Activated CD8-positive, alpha-beta memory T cell treated with anti-CD3 and anti-CD28 coated beads, Interleukin-2, amount 10 ng/mL, durations not matched to agents 7 days and 5 days (primary cell): ENCODE measurements around the gene OTUD1. TPM values are rescaled to one million over a fixed set of nuclear protein-coding genes. Genes with fewer than 3 reads are reported as not detected.

Source experiments
- ATAC-seq: fragments of 150-1000 bp; cut with Tn5 transposase; one replicate; pipeline ENCODE4 v1.10.0; 2021; ENCODE audit warnings: moderate library complexity
- CTCF ChIA-PET: fragments of 350-600 bp; sonication (Branson Sonifier 250); formaldehyde crosslinking; loops from one replicate; lab custom pipeline; 2021; ENCODE audit warnings: antibody characterized with exemption; lab: Charles Lee
- DNase-seq: peaks from one replicate; pipeline ENCODE4 v3.0.0-alpha.2; 2020
- H3K27ac Mint-ChIP-seq: one replicate; pipeline ENCODE4 v1.8.0; 2021; ENCODE audit warnings: mild to moderate bottlenecking, mixed read lengths
- H3K27me3 Mint-ChIP-seq: one replicate; pipeline ENCODE4 v1.8.0; 2021; ENCODE audit warnings: mixed read lengths
- H3K36me3 Mint-ChIP-seq: one replicate; pipeline ENCODE4 v1.8.0; 2021; ENCODE audit warnings: mild to moderate bottlenecking, mixed read lengths
- H3K4me1 Mint-ChIP-seq: one replicate; pipeline ENCODE4 v1.8.0; 2021; ENCODE audit warnings: mixed read lengths
- H3K4me3 Mint-ChIP-seq: one replicate; pipeline ENCODE4 v1.8.0; 2021; ENCODE audit warnings: mild to moderate bottlenecking, moderate library complexity, mixed read lengths
- H3K9me3 Mint-ChIP-seq: one replicate; pipeline ENCODE4 v1.8.0; 2022; ENCODE audit warnings: low read depth, mixed read lengths
- total RNA-seq, 2 experiments: library from RNA; stranded (reverse); gene quantifications; one replicate each; pipeline ENCODE4 v1.2.3, GENCODE V29; 2021

OTUD1 gene
- total RNA-seq, 2 experiments from 2014 or later = 11.2 to 16.1 TPM

DNA sequence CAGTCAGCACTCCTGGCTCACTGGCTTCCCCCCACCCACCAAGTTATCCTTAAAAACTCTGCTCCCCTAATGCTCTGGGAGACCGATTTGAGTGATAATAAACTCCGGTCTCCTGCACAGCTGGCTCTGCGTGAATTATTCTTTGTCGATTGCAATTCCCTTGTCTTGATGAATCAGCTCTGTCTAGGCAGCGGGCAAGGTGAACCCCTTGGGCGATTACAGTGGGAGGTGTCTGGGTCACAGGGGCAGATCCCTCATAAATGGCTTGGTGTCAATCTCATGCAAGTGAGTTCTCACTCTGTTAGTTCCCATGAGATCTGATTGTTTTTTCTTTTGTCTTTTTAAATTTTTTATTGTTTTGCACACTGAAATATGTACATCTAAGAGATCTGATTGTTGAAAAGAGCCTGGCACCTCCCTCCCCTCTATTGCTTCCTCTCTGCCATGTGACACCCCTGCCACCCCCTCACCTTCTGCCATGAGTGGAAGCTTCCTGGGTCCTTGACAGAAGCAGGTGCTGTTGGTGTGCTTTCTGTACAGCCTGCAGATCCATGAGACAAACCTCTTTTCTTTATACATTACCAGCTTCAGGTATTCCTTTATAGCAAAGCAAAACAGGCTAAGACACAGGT, 20.5 kb downstream of the OTUD1 start:
- CTCF ChIA-PET = no interaction called here
- Mint-ChIP-seq H3K4me3 (no peak overlapping the region), H3K36me3 (no peaks in the 10 kb centered on the region), H3K27ac (no peak overlapping the region), H3K4me1 (no peaks in the 10 kb centered on the region), H3K9me3 (no peaks in the 10 kb centered on the region), H3K27me3 (peaks cover 4% of the 10 kb centered on the region)
- ATAC-seq = no peak
- no peak for DNase-seq

DNA sequence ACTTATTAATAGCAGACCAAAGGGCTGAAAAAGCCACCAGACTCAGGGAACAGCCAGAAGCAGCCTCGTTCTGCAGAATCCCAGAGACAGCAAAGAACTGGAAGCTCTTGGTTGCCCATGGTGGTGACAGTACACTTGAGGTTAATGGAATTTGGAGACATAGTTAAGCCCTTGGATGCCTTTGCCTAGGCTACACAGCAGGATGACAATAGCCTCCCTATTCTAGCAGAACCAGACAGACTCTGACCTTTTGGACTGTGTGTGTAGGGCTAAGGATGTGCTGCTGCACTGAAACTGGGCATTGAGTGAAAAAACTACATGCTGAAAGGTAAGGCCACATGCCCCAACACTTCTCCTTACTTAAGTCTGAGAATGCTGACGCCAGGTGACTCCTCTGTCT, 22.7 kb downstream of the OTUD1 start:
- CTCF ChIA-PET = no interaction called here
- H3K27me3 Mint-ChIP-seq = peaks cover 6% of the 10 kb centered on the region
- H3K36me3 Mint-ChIP-seq = no peaks in the 10 kb centered on the region
- H3K27ac Mint-ChIP-seq = no peak overlapping the region
- H3K4me3 Mint-ChIP-seq = no peak overlapping the region
- H3K4me1 Mint-ChIP-seq = no peaks in the 10 kb centered on the region
- ATAC-seq = no peak
- DNase-seq = no peak
- H3K9me3 Mint-ChIP-seq = no peaks in the 10 kb centered on the region

DNA sequence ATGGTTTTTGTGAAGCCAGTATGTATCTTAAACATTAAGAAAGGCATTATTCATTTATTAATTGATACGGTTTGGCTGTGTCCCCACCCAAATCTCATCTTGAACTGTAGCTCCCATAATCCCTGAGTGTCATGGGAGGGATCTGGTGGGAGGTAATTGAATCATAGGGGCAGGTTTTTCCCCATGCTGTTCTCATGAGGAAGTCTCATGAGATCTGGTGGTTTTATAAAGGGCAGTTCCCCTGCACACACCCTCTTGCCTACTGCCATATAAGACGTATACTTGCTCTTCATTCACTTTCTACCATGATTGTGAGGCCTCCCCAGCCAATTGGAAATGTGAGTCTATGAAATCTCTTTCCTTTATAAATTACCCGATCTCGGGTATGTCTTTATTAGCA, 28.1 kb downstream of the OTUD1 start:
- ATAC-seq = no peak
- H3K4me1 Mint-ChIP-seq = no peaks in the 10 kb centered on the region
- CTCF ChIA-PET = no interaction called here

DNA sequence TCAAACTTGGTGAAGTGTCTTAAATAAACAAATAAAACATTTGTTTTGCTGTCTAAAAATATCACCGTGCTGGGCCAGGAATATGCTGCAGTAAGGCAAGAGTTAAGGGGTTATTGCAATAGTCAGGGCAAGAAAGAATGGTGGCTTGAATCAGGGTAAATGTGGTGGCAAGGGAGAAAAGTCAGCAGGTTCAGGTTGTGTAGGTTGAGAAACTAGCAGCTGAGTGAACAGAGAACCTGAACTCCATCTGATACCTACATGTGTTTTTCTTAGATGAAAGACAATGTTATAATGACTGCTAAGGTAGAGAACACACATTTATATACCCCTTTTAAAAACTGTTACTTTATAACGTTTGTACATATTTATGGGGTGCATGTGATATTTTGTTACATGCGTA, 28.7 kb downstream of the OTUD1 start:
- ATAC-seq (no peak), DNase-seq (no peak)
- Mint-ChIP-seq H3K27ac (no peak overlapping the region), H3K4me1 (no peaks in the 10 kb centered on the region), H3K9me3 (no peaks in the 10 kb centered on the region), H3K4me3 (no peak overlapping the region), H3K36me3 (no peaks in the 10 kb centered on the region), H3K27me3 (peaks cover 32% of the 10 kb centered on the region)
- CTCF ChIA-PET = no interaction called here

More for the DNA sequence above, 28.1 kb downstream of the OTUD1 start:
- Mint-ChIP-seq H3K4me3 (no peak overlapping the region), H3K36me3 (no peaks in the 10 kb centered on the region), H3K27ac (no peak overlapping the region), H3K9me3 (no peaks in the 10 kb centered on the region), H3K27me3 (peaks cover 35% of the 10 kb centered on the region)
- no peak for DNase-seq

DNA sequence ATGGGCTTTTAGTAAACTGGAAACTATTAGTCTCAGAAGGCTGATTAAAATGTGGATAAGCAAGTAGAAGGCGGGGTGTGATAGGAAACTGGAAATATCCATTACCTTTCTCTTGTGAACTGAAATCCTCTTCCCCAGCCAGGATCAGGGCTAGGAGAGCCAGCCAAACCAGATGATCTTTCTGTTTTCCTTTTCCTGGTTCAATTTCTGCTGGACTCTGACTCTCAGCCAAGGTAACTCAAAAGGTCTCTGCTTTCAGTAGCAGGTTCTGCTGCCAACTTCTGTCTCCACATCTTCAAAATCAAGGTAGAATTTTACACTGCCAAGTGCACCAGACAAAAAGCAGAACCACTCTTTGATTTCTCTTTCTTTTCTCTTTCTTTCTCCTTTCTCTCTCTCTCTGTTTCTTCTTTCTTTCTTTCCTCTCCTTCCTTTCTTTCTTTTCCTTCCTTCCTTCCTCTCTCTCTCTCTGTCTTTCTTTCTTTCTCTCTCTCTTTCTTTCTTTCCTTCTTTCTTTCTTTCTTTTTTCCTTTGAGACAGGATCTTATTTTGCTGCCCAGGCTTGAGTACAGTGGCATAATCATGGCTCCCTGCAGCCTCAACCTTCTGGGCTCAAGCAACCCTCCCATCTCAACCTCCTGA, 30.8 kb downstream of the OTUD1 start:
- ATAC-seq (no peak), DNase-seq (no peak)
- CTCF ChIA-PET = no interaction called here
- H3K9me3 Mint-ChIP-seq = no peaks in the 10 kb centered on the region
- H3K27me3 Mint-ChIP-seq = peaks cover 33% of the 10 kb centered on the region
- H3K4me3 Mint-ChIP-seq = no peak overlapping the region
- H3K4me1 Mint-ChIP-seq = no peaks in the 10 kb centered on the region
- H3K27ac Mint-ChIP-seq = no peak overlapping the region
- H3K36me3 Mint-ChIP-seq = no peaks in the 10 kb centered on the region

DNA sequence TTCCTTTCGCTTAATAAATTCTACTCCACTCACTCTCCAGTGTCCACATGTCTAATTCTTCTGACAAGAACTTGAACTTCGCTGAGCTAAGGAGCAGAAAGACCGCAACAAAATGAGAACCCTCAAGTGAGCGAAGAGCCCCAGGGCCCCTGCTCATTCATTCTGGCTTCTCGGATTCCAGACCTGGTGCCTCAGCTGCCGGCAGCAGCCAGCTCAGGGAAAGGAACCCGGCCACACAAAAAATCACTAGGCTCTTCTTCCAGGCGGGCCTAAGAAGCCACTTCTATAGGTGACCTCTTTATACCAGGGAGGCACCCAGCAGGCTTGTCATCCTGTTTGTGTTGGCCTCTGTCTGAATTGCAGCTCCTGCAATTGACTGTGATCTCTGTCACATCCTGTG, 33.3 kb downstream of the OTUD1 start:
- CTCF ChIA-PET = no interaction called here
- no peak overlapping the region for H3K27ac Mint-ChIP-seq
- H3K36me3 Mint-ChIP-seq = no peaks in the 10 kb centered on the region
- no peaks in the 10 kb centered on the region for H3K9me3 Mint-ChIP-seq
- H3K27me3 Mint-ChIP-seq = peaks cover 29% of the 10 kb centered on the region
- DNase-seq (no peak), ATAC-seq (no peak)
- no peaks in the 10 kb centered on the region for H3K4me1 Mint-ChIP-seq
- H3K4me3 Mint-ChIP-seq = no peak overlapping the region

DNA sequence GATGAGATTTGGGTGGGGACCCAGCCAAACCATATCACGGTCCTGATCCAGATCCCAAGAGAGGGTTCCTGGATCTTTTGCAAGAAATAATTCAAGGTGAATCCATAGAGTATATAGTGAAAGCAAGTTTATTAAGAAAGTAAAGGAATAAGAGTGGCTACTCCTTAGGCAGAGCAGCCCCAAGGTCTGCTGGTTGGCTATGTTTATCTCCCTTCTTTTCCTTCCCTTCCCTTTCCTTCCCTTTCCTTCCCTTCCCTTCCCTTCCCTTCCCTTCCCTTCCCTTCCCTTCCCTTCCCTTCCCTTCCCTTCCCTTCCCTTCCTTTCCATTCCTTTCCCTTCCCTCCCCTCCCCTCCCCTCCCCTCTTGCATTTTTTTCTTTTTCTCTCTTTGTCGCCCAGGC, 35.2 kb downstream of the OTUD1 start:
- DNase-seq (no peak), ATAC-seq (no peak)
- CTCF ChIA-PET = no interaction called here
- Mint-ChIP-seq H3K9me3 (no peaks in the 10 kb centered on the region), H3K27me3 (peaks cover 18% of the 10 kb centered on the region), H3K27ac (no peak overlapping the region), H3K4me3 (no peak overlapping the region), H3K4me1 (no peaks in the 10 kb centered on the region), H3K36me3 (no peaks in the 10 kb centered on the region)

DNA sequence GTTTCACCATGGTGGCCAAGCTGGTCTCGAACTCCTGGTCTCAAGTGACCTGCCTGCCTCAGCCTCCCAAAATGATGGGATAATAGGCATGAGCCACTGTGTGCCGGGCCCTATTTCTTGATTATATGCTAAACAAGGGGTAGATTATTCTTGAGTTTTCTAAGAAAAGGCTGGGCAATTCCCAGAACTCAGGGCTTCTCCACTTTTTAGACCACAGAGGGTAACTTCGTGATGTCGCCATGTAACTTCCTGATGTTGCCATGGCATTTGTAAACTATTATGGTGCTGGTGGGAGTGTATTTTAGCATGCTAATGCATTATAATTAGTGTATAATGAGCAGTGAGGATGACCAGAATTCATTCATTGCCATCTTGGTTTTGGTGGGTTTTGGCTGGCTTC, 35.8 kb downstream of the OTUD1 start:
- no peak overlapping the region for H3K4me3 Mint-ChIP-seq
- ATAC-seq = no peak
- H3K27ac Mint-ChIP-seq = no peak overlapping the region
- no peak for DNase-seq
- peaks cover 17% of the 10 kb centered on the region for H3K27me3 Mint-ChIP-seq
- no peaks in the 10 kb centered on the region for H3K9me3 Mint-ChIP-seq
- no peaks in the 10 kb centered on the region for H3K4me1 Mint-ChIP-seq
- CTCF ChIA-PET = no interaction called here
- no peaks in the 10 kb centered on the region for H3K36me3 Mint-ChIP-seq

DNA sequence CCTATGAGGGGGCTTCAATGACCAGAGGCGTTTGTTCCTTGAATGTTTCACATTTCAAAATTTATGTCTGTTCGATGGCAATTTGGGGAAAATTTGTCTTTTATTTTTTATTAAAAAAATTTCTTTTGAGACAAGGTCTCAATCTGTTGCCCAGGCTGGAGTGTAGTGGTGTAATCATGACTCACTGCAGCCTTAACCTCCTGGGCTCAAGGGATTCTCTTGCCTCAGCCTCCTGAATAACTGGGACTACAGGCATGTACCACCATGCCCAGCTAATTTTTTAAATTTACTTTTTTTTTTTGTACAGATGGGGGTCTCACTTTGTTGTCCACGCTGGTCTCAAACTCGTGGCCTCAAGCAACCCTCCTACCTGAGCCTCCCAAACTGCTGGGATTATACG, 39.7 kb downstream of the OTUD1 start:
- CTCF ChIA-PET = no interaction called here
- DNase-seq = no peak
- no peak overlapping the region for H3K4me3 Mint-ChIP-seq
- no peak for ATAC-seq
- H3K9me3 Mint-ChIP-seq = no peaks in the 10 kb centered on the region
- peaks cover 9% of the 10 kb centered on the region for H3K27me3 Mint-ChIP-seq
- H3K27ac Mint-ChIP-seq = no peak overlapping the region
- no peaks in the 10 kb centered on the region for H3K36me3 Mint-ChIP-seq
- H3K4me1 Mint-ChIP-seq = no peaks in the 10 kb centered on the region

DNA sequence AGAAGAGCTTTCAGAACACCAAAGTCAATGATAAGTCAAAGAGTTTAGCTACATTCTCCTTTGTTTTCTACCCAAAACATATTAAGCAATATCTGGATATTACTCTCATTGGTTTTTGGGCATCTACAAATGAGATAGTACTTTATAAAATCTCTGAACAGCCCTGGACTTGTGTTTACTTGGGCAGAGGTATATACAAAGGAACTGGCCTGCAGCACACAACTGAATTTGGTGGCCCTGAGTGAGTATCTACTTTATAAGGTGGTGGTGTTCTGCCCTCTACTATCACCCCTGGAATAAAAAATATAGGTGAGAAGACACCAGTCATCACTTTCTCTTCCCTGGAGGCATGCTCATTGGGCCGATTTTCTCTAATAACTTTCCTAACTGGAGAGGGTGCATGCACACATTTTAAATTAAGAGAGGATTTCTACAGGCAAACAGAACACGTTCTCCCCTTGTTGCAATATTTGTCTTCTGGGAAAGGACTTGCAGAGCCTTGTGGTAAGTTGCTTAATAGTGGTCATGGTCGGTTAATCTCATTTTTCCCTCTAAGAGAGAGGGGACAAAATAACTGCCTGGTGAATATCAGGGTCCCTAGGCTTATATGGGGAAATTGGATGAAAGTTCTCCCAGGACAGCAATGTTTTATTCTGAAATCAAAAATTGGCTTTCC, 41.1 kb downstream of the OTUD1 start:
- CTCF ChIA-PET = no interaction called here
- Mint-ChIP-seq H3K4me1 (no peaks in the 10 kb centered on the region), H3K27ac (no peak overlapping the region), H3K27me3 (peaks cover 9% of the 10 kb centered on the region), H3K4me3 (no peak overlapping the region), H3K9me3 (no peaks in the 10 kb centered on the region), H3K36me3 (no peaks in the 10 kb centered on the region)
- DNase-seq (no peak), ATAC-seq (no peak)

DNA sequence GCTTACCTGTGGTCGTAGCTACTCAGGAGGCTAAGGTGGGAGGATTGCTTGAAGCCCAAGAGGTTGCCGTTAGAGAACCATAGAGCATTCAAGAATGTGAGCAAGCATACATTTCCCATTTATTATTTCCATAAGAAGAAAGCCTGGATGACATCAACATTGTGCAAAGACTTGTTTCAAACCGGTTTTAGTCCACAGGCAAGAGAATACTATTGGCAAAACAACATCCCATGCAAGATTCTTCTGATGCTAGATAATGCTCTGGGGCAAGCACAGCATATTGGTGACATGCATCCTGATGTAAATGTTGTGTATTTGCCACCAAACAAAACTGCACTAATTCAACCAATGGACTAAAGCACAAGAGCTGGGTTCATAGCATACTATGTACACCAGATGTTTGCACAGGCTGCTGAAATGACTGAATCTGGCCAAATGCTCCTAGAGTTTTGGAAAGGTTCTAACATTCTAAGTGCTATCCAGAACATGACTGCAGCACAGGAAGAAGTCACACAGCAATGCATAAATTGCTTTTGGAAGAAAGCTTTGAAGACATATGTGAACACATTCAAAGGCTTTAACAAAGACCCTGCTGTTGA, 42.6 kb downstream of the OTUD1 start:
- H3K9me3 Mint-ChIP-seq = no peaks in the 10 kb centered on the region
- ATAC-seq (no peak), DNase-seq (no peak)
- no peak overlapping the region for H3K27ac Mint-ChIP-seq
- no peak overlapping the region for H3K4me3 Mint-ChIP-seq
- CTCF ChIA-PET = no interaction called here
- peaks cover 9% of the 10 kb centered on the region for H3K27me3 Mint-ChIP-seq
- no peaks in the 10 kb centered on the region for H3K4me1 Mint-ChIP-seq
- no peaks in the 10 kb centered on the region for H3K36me3 Mint-ChIP-seq

DNA sequence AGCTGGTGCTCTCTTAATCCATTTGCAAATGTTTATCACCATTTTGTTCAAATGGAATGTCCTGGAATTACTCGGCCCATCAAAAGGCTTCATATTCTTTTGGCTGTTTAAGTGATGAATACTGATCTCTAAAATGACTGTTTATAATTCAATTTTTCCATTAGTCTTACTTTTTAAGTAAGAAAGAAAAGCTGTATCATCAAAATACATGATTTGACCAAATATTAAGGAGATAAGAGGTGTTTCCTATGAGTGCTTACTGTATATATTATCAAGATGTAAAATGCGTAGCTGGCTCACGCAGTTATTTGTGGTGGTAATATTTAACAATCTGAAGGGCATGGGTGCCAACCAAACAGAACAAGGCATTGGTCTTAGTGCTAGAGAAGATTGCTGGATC, 51.2 kb downstream of the OTUD1 start:
- no peak for ATAC-seq
- no peaks in the 10 kb centered on the region for H3K9me3 Mint-ChIP-seq
- no peak for DNase-seq
- CTCF ChIA-PET = interaction anchor here (1.2 kb wide), 1 partner anchor 332 kb away, joined by 3 read pairs; no protein-coding TSS in a partner anchor
- no peaks in the 10 kb centered on the region for H3K36me3 Mint-ChIP-seq
- H3K27me3 Mint-ChIP-seq = peaks cover 13% of the 10 kb centered on the region
- no peak overlapping the region for H3K27ac Mint-ChIP-seq
- H3K4me3 Mint-ChIP-seq = no peak overlapping the region
- H3K4me1 Mint-ChIP-seq = no peaks in the 10 kb centered on the region
